Panc1 (cell line): ENCODE measurements around the gene TMEM170B.

ENCODE experiments used
- CTCF ChIP-seq: fragments of 450-650 bp; IDR thresholded peaks from 2 replicates; pipeline ENCODE4 v1.5.1; 2017; ENCODE audit warnings: mild to moderate bottlenecking
- REST ChIP-seq, 2 experiments: IDR thresholded peaks; 2 replicates each; pipeline ENCODE4 v1.6.1; 2011 to 2012; ENCODE audit warnings: low read depth in 2 of 2, control low read depth in 1 of 2, low read length in 1 of 2, mild to moderate bottlenecking in 1 of 2, moderate library complexity in 1 of 2; ENCODE audit not compliant: insufficient read depth in 1 of 2
- SIN3A ChIP-seq: IDR thresholded peaks from 2 replicates; pipeline ENCODE4 v1.6.1; 2012; ENCODE audit warnings: low read depth, mild to moderate bottlenecking, low read length, moderate library complexity, borderline replicate concordance; ENCODE audit not compliant: insufficient read depth

GRCh38 chr6:11496152-11497060, 41.1 kb upstream of the TMEM170B start:
- TF ChIP-seq SIN3A (no peak), REST (IDR thresholded peaks at IDR 0.05; ENCODE audit: insufficient read depth in 1 of 2, low read depth in 2 of 2, low read length in 1 of 2) (no peak), CTCF (peak; percentile 86)
